NOMO-1 treated with dmso at 0.1 percent for 144 hours (cell line): ENCODE measurements around the gene ZNF33B.
"Not testable (repeated sequence)": the region's sequence is repeated elsewhere in the genome, so short reads cannot be mapped to it uniquely, and the experiment has no call there.

Experiments
- DNase-seq: peaks from one replicate; lab custom pipeline; 2025; ENCODE audit not compliant: unreplicated experiment; lab: John Stamatoyannopoulos, UW

Gene ZNF33B

DNA sequence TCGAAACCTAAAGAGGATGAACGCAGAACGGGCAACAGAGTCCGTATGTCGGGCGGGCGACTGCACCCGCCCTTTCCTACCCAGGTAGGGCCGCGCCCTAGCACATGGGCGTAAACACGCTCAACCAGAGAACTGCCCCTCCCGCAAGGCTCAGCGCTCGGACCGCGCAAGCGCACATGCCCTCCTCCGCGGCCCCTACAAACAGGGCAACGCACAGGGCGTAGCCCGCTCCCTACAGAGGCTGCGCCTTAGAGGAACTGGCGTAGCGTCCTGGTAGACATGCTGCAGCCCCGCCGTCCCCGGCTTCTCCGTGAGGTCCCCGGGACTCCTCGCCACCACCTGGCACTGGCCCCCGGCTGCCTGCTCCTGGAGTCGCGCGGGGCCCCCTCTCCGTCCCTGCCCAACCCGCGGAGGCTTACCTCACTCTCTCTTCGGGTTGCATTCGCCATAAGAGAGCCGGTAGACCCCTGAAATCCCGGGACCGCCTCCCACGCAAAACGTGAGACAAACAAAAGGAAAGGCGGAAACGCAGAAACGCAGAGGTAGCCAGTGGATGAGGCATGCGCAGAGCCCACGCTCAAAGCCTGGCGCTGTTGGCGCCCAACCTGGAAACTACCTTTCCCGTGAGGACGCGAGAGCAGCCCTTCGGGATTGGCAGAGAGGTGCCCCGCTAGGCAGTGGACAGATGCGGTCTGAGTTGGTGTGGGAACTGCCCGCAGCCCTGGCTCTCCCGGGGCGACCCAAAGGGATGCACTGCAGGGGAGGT is at the start of gene ZNF33B:
TSS of gene ZNF33B (minus strand) at position 516 of the 766 bp plus-strand sequence. CDS start 1,642 bp downstream, outside the sequence.
- DNase-seq: peak; percentile 84

DNA sequence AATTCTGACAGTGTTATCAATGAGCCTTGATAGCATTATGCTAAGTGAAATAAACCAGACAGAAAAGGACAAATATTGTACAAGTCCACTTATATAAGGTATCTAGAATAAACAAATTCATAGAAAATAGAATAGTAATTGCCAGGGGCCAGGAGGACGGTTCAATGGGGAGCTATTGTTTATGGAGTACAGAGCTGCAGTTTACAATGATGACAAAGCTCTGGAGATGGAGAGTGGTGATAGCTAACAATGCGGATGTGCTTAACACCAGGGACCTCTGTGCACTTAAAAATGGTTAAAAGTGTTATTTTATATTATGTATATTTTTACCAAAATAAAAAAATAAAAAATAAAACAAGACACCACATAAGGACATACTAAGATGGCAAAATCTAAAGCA is 46.1 kb upstream of the ZNF33B start:
- no peak for DNase-seq

GRCh38 chr10:42680267-42680666 is 41.9 kb upstream of the ZNF33B start:
- DNase-seq: no peak

- not testable (repeated sequence) for DNase-seq
Observed at GRCh38 chr10:42665181-42665979, 27.0 kb upstream of the ZNF33B start.

DNA sequence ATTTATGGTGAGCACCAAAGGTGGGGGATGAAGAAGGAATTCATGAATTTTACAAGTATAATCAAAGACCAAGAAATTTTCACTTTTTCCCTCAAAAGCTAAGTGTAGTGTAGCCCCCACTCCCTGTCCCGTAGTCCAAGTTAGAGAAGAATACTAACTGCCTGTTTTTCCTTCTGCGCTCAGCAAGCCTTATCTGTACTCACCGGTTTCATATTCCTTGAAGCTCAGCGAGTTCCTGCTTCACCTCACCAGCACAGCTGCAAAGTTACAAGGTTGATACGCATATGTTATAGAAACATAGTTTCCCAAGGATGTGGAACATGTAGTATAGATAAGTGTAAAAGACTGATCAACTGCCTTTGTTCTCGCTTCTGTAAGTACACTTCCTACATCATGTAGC is 16.0 kb upstream of the ZNF33B start:
- no peak for DNase-seq

GRCh38 chr10:42652858-42653257 is 14.5 kb upstream of the ZNF33B start:
- no peak for DNase-seq

GRCh38 chr10:42650374-42650773 is 12.0 kb upstream of the ZNF33B start:
- DNase-seq: no peak

GRCh38 chr10:42648512-42648911 is 10.1 kb upstream of the ZNF33B start:
- no peak for DNase-seq

DNA sequence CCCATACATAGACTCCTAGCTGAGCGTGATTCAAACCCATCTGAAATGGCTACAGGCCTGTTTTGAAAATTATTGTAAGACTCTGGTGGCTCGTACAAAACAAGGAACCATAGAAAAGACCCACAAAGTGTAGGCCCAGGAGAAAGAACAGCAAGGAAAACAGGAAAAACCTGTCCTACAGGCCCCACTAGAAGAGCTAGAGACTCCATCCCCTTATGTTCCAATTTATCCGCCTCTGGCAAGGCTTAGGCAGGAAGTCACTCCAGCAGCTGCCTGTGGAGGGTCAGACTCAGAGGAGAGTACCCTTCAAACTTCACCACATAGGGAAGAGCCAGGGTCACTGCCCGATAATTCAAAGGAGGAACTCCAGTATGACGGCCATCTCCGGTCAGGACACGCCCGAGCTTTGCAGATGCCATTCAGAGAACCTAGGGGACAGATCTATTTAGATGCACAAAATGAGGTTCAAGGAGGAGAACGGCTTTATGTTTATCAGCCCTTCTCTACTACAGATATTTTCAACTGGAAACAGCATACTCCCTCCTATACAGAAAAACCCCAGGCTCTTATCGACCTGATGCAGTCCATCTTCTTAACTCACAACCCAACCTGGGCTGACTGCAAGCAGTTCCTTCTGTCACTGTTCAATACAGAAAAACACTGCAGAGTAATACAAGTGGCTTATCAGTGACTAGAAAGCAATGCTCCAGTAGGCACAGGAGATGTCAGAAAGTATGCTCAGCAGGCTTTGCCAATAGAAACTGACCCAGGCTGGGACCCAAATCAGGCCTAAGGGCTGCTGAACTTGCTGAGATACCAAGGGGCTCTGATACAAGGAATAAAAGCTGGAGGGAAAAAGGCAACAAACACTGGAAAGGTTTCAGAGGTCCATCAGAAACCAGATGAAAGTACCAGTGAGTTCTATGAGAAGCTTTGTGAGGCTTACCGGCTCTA is 8.6 kb upstream of the ZNF33B start:
- DNase-seq: no peak

DNA sequence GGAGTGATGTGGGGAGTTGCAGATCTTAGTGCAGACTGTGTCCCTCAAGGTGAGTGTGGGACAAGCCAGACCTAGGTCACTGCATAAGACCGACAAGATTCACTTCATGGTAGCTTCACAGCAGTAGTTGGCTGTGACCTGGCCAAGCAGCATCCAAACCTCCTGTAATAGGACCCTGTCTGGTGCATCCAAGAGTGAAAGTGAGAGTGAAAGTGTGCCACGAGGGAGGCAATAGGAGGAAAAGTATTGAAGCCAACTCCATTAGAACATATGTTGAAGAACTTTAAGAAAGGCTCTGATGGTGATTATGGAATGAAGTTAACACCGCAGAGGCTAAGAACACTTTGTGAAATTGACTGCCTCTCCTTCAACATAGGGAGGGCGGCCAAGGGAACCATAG is 7.8 kb upstream of the ZNF33B start:
- DNase-seq: no peak

GRCh38 chr10:42645516-42645915 is 7.1 kb upstream of the ZNF33B start:
- no peak for DNase-seq

DNA sequence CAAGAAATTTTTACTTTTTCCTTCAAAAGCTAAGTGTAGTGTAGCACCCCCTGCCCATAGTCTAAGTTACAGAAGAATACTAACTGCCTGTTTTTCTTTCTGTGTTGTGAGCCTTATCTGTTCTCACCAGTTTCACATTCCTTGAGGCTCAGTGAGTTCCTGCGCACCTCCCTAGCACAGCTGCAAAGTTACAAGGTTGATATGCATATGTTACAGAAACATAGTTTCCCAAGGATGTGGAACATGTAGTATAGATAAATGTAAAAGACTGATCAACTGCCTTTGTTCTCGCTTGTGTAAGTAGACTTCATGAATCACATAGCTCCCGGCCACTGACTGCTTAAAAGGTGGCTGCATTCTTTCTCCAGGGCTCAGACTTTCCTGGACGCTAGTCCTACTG is 6.7 kb upstream of the ZNF33B start:
- DNase-seq: no peak

- DNase-seq: no peak
Observed at GRCh38 chr10:42640610-42641229, 2.4 kb upstream of the ZNF33B start.

GRCh38 chr10:42638821-42639270 is 476 bp upstream of the ZNF33B start:
- DNase-seq: no peak

- DNase-seq: no peak
Observed at GRCh38 chr10:42637648-42638054, 719 bp downstream of the ZNF33B start.

GRCh38 chr10:42637142-42637541 is 1.2 kb downstream of the ZNF33B start:
- no peak for DNase-seq

GRCh38 chr10:42635098-42635497 is 3.3 kb downstream of the ZNF33B start:
- DNase-seq: no peak

DNA sequence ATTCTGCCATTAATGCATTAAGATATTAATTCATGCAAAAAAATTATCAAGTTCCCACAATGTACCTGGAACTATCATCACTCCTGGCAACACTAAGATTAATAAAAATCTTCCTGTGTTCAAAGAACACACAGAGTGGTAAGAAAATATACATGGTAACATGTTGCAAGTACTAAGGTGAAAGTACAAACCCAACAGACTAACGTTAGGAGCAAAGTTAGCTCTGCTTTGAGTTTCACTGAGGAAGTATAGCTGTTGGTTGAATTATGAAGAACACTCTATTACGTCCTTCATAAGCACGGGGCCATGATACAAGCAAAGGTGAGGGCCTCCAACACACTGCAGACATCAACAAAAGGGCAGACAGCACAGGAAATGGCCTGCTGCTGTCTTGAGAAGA is 5.8 kb downstream of the ZNF33B start:
- DNase-seq: no peak

DNA sequence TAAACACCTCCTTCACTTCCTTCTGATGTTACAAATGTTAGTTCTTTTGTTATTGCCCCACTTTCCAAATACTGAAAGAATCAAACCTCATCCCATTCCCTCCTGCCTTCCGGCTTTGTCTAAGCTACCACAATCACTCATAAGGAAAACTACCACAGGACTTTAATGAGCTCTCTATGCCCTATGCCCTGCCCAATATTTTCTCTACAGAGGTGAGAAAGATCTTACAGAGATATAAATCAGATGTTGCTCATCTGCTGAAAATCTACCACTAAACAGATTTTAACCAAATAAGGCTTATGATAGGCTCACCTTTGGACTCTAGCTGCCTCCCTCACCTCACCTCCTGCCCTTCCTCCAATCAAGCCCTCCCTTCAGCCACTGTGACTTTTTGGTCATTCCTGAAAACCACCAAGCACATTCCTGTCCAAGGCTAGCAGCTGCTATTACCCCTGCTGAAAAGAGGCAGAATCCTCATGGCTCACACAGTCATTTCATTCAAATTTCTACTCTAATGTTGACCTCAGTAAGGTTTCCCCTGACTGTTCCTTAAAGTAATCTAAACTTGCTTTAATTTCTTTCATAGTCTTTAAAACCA is 7.7 kb downstream of the ZNF33B start:
- no peak for DNase-seq

- DNase-seq: no peak
Observed at GRCh38 chr10:42623929-42624328, 14.4 kb downstream of the ZNF33B start.
